Stomach (tissue), 9 donors: ENCODE results near the gene SULT1A1. TPM values are rescaled to one million over a fixed set of nuclear protein-coding genes. Genes with fewer than 3 reads are reported as not detected.

Experiments
- DNase-seq, 2 donors: peaks; one replicate each; pipeline versions ENCODE4 v3.0.0 to v3.0.0-alpha.2; 2013 to 2019
- H3K27ac ChIP-seq, 5 donors: fragments of 200-600 bp in 4 of 5; sonication (generic) in 4 of 5; one replicate each; pipeline ENCODE4 v1.5.1; 2013 to 2019; ENCODE audit warnings: mild to moderate bottlenecking in 1 of 5, moderate library complexity in 1 of 5
- H3K27me3 ChIP-seq, 3 donors: fragments of 200-600 bp; sonication (generic); one replicate each; pipeline ENCODE4 v1.5.1; 2017 to 2019; ENCODE audit warnings: mixed run types in 1 of 3
- H3K36me3 ChIP-seq, 4 donors: fragments of 200-600 bp; sonication (generic); 1 replicate in 3 of 4; 2 replicates in 1 of 4; pipeline ENCODE4 v1.5.1; 2016 to 2019
- H3K4me1 ChIP-seq, 4 donors: fragments of 200-600 bp; sonication (generic); one replicate each; pipeline ENCODE4 v1.5.1; 2016 to 2019
- H3K4me3 ChIP-seq, 4 donors: fragments of 200-600 bp; sonication (generic) in 3 of 4; one replicate each; pipeline ENCODE4 v1.5.1; 2016 to 2019; ENCODE audit warnings: mild to moderate bottlenecking in 1 of 4
- H3K9me3 ChIP-seq, 4 donors: fragments of 200-600 bp; sonication (generic); one replicate each; pipeline ENCODE4 v1.5.1; 2016 to 2019
- EP300 ChIP-seq: sonication (generic); formaldehyde crosslinking; IDR thresholded peaks from one replicate; pipeline ENCODE4 v1.6.1; 2017; ENCODE audit warnings: antibody characterized with exemption
- POLR2A ChIP-seq, 4 donors: fragments of 450-650 bp; IDR thresholded peaks; one replicate each; pipeline ENCODE4 v1.6.1; 2016; ENCODE audit warnings: antibody characterized with exemption in 4 of 4, control low read depth in 2 of 4, mild to moderate bottlenecking in 1 of 4, moderate library complexity in 1 of 4
- POLR2AphosphoS5 ChIP-seq, 3 donors: sonication (generic); formaldehyde crosslinking; IDR thresholded peaks; one replicate each; pipeline ENCODE4 v1.6.1; 2016; ENCODE audit warnings: antibody characterized with exemption in 3 of 3
- WGBS, 5 donors: extraction: QIAGEN DNeasy Blood & Tissue Kit in 3 of 5; methylation state at CpG; one replicate each; pipeline versions ENCODE4 v1.1.5 to v1.1.7; 2013 to 2018; 5-methylcytosine and 5-hydroxymethylcytosine counted together
- intact Hi-C: fragments of 100-400 bp; cut with DNase I; formaldehyde crosslinking; loops from one replicate; pipeline ENCODE4 v1.15.1; 2023; ENCODE audit warnings: low total_unique reads
- polyA plus RNA-seq, 3 donors: library from polyadenylated mRNA; stranded (reverse); fragments of 200-250 nt; gene quantifications; one replicate each; pipeline ENCODE4 v1.2.3, GENCODE V29; 2013
- total RNA-seq, 5 donors: library from RNA; depleted of rRNA; stranded (reverse); fragments of >200 nt; gene quantifications; one replicate each; pipeline versions ENCODE4 v1.1.0 to v1.2.3, GENCODE V29; 2014 to 2016
- TF ChIP-seq, protein P1 (sequence below), 7 experiments: fragments of 450-650 bp in 4 of 7; fragments of 200-600 bp in 3 of 7; sonication (generic) in 3 of 7; IDR thresholded peaks; one replicate each; pipeline ENCODE4 v1.5.1; 2016 to 2019; ENCODE audit warnings: antibody characterized with exemption in 7 of 7, control low read depth in 2 of 7, mild to moderate bottlenecking in 1 of 7
- donor health status: healthy with polysubstance abuse.
- donor health status: Bipolar disorder and iron deficiency.
- donor health status: healthy.

SULT1A1 gene
- total and polyA plus RNA-seq, 8 donors = 6.2 to 99.8 (median 50.6) TPM

DNA sequence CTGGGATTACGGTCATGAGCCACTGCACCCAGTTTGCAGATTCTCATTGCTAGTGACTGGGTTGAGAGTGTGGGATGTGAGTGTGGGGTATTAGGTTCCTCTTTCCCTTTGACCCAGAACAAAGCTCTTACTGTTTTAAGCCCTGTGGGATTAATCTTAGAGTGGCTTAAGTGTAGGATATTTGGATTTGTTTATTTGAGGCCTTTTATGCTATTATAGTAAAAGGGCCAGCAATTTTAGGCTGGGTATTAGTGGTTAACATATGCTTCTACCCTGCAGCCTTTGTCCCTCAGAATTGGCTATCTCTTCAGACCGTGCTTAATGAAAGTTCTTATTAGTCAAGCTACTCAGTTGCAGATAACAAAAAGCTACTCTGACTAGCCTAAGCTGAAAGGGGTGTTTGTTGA is 52.9 kb downstream of the SULT1A1 start:
- 56 to 65% (median 58%) methylated on average over 2 of the region's 2 CpGs for WGBS, 5 donors
- TF ChIP-seq, protein P1, sequence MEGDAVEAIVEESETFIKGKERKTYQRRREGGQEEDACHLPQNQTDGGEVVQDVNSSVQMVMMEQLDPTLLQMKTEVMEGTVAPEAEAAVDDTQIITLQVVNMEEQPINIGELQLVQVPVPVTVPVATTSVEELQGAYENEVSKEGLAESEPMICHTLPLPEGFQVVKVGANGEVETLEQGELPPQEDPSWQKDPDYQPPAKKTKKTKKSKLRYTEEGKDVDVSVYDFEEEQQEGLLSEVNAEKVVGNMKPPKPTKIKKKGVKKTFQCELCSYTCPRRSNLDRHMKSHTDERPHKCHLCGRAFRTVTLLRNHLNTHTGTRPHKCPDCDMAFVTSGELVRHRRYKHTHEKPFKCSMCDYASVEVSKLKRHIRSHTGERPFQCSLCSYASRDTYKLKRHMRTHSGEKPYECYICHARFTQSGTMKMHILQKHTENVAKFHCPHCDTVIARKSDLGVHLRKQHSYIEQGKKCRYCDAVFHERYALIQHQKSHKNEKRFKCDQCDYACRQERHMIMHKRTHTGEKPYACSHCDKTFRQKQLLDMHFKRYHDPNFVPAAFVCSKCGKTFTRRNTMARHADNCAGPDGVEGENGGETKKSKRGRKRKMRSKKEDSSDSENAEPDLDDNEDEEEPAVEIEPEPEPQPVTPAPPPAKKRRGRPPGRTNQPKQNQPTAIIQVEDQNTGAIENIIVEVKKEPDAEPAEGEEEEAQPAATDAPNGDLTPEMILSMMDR (IDR thresholded peaks at IDR 0.05) = no peak
- TF ChIP-seq POLR2AphosphoS5 (IDR thresholded peaks at IDR 0.05) = no peak
- TF ChIP-seq EP300 = no peak
- no peak for TF ChIP-seq POLR2A (IDR thresholded peaks at IDR 0.05)
- H3K36me3 ChIP-seq = peaks cover 3 to 36% (median 32%) of the 10 kb centered on the region in 4 donors
- intact Hi-C loops = no loop called here
- no peaks in the 10 kb centered on the region for H3K9me3 ChIP-seq
- DNase-seq = no peak
- H3K4me1 ChIP-seq = peaks cover 21 to 53% (median 36%) of the 10 kb centered on the region in 4 donors
- no peaks in the 10 kb centered on the region for H3K27me3 ChIP-seq
- H3K27ac ChIP-seq = no peak overlapping the region
- H3K4me3 ChIP-seq = no peak overlapping the region

- WGBS, 5 donors = 77 to 93% (median 82%) methylated on average over 2 of the region's 2 CpGs
- no peaks in the 10 kb centered on the region for H3K27me3 ChIP-seq
- H3K4me1 ChIP-seq = peaks cover 16 to 43% (median 31%) of the 10 kb centered on the region in 4 donors
- TF ChIP-seq EP300 (no peak), POLR2AphosphoS5 (IDR thresholded peaks at IDR 0.05) (no peak), POLR2A (IDR thresholded peaks at IDR 0.05) (no peak)
- TF ChIP-seq, protein P1 (IDR thresholded peaks at IDR 0.05) = no peak
- H3K4me3 ChIP-seq = no peak overlapping the region
- intact Hi-C loops = no loop called here
- H3K36me3 ChIP-seq = peaks cover 3 to 36% (median 32%) of the 10 kb centered on the region in 4 donors
- DNase-seq = no peak
- H3K27ac ChIP-seq = no peak overlapping the region
- H3K9me3 ChIP-seq = no peaks in the 10 kb centered on the region
These were observed 54.3 kb downstream of the SULT1A1 start for GRCh38 chr16:28555561-28555960.

Other genes starting within 250 kb of the SULT1A1 start
- gene NPIPB6, start 246.5 kb downstream of the SULT1A1 start, total RNA-seq = 1 to 10 TPM in 2 of 5 donors, not detected in 3; 2.3 to 6.8 TPM
- 1 to 10 TPM in 1 of 3 donors, not detected in 2; 1.8 TPM for gene NPIPB6, start 246.5 kb downstream of the SULT1A1 start, polyA plus RNA-seq
- 100 to 1,000 TPM in 3 of 5 donors, 10 to 100 TPM in 2; 96.0 to 227 (median 110) TPM for gene EIF3CL, start 206.2 kb downstream of the SULT1A1 start, total RNA-seq
- gene EIF3CL, start 206.2 kb downstream of the SULT1A1 start, polyA plus RNA-seq = 100 to 1,000 TPM in 1 of 3 donors, 10 to 100 TPM in 2; 63.4 to 101 (median 77.1) TPM
- gene NPIPB7, start 137.7 kb downstream of the SULT1A1 start, total RNA-seq = not detected
- under 1 TPM in 1 of 3 donors, not detected in 2; 0.28 TPM for gene NPIPB7, start 137.7 kb downstream of the SULT1A1 start, polyA plus RNA-seq
- 10 to 100 TPM; 10.5 to 55.6 (median 22.8) TPM for gene CLN3, start 118.0 kb downstream of the SULT1A1 start, total RNA-seq
- gene CLN3, start 118.0 kb downstream of the SULT1A1 start, polyA plus RNA-seq = 10 to 100 TPM in 2 of 3 donors, 1 to 10 TPM in 1; 6.6 to 25.0 (median 10.8) TPM
- 10 to 100 TPM in 1 of 5 donors, 1 to 10 TPM in 2, not detected in 2; 1.1 to 86.9 (median 1.2) TPM for gene APOBR, start 115.4 kb downstream of the SULT1A1 start, total RNA-seq
- gene APOBR, start 115.4 kb downstream of the SULT1A1 start, polyA plus RNA-seq = 1 to 10 TPM in 1 of 3 donors, under 1 TPM in 2; 0.83 to 1.5 (median 0.92) TPM
- gene IL27, start 103.2 kb downstream of the SULT1A1 start, total RNA-seq = not detected
- under 1 TPM in 1 of 3 donors, not detected in 2; 0.20 TPM for gene IL27, start 103.2 kb downstream of the SULT1A1 start, polyA plus RNA-seq
- gene NUPR1, start 71.1 kb downstream of the SULT1A1 start, total RNA-seq = 100 to 1,000 TPM in 1 of 5 donors, 10 to 100 TPM in 3, 1 to 10 TPM in 1; 4.2 to 251 (median 14.0) TPM
- 100 to 1,000 TPM; 123 to 239 (median 126) TPM for gene NUPR1, start 71.1 kb downstream of the SULT1A1 start, polyA plus RNA-seq
- 100 to 1,000 TPM in 1 of 5 donors, 10 to 100 TPM in 2, 1 to 10 TPM in 2; 4.3 to 115 (median 12.9) TPM for gene SGF29, start 56.1 kb downstream of the SULT1A1 start, total RNA-seq
- gene SGF29, start 56.1 kb downstream of the SULT1A1 start, polyA plus RNA-seq = 10 to 100 TPM; 32.2 to 52.5 (median 33.7) TPM
- under 1 TPM in 3 of 5 donors, not detected in 2; 0.18 to 0.87 (median 0.43) TPM for gene SULT1A2, start 13.0 kb downstream of the SULT1A1 start, total RNA-seq
- 1 to 10 TPM; 1.1 to 2.4 (median 1.5) TPM for gene SULT1A2, start 13.0 kb downstream of the SULT1A1 start, polyA plus RNA-seq
- 1 to 10 TPM in 1 of 5 donors, not detected in 4; 1.0 TPM for gene NPIPB8, start 28.0 kb upstream of the SULT1A1 start, total RNA-seq
- gene NPIPB8, start 28.0 kb upstream of the SULT1A1 start, polyA plus RNA-seq = under 1 TPM in 1 of 3 donors, not detected in 2; 0.08 TPM
- 100 to 1,000 TPM; 147 to 878 (median 271) TPM for gene EIF3C, start 101.4 kb upstream of the SULT1A1 start, total RNA-seq
- 1,000 to 10,000 TPM in 1 of 3 donors, 100 to 1,000 TPM in 2; 590 to 1,037 (median 927) TPM for gene EIF3C, start 101.4 kb upstream of the SULT1A1 start, polyA plus RNA-seq
- 10 to 100 TPM in 2 of 5 donors, 1 to 10 TPM in 2, not detected in 1; 7.1 to 24.3 (median 10.1) TPM for gene NPIPB9, start 141.7 kb upstream of the SULT1A1 start, total RNA-seq
- gene NPIPB9, start 141.7 kb upstream of the SULT1A1 start, polyA plus RNA-seq = under 1 TPM in 1 of 3 donors, not detected in 2; 0.40 TPM
- 100 to 1,000 TPM in 2 of 5 donors, 10 to 100 TPM in 3; 51.0 to 644 (median 88.8) TPM for gene ATXN2L, start 213.0 kb upstream of the SULT1A1 start, total RNA-seq
- gene ATXN2L, start 213.0 kb upstream of the SULT1A1 start, polyA plus RNA-seq = 10 to 100 TPM; 24.4 to 60.1 (median 57.3) TPM
- 100 to 1,000 TPM in 1 of 5 donors, 10 to 100 TPM in 4; 49.8 to 186 (median 68.8) TPM for gene TUFM, start 236.3 kb upstream of the SULT1A1 start, total RNA-seq
- 100 to 1,000 TPM; 128 to 286 (median 145) TPM for gene TUFM, start 236.3 kb upstream of the SULT1A1 start, polyA plus RNA-seq